CD4-positive, alpha-beta T cell treated with Interleukin-6 at 100 ng/mL for 8 hours (primary cell): ENCODE measurements around the gene RCL1.

Experiments
- DNase-seq: peaks from one replicate; pipeline ENCODE4 v3.0.0-alpha.2; 2020; ENCODE audit warnings: mixed read lengths, low spot score

RCL1 gene

GRCh38 chr9:4842213-4842612 lies 49.5 kb downstream of the RCL1 start:
- no peak for DNase-seq

GRCh38 chr9:4842734-4843133 lies 50.0 kb downstream of the RCL1 start:
- no peak for DNase-seq

GRCh38 chr9:4844056-4844838 lies 51.5 kb downstream of the RCL1 start:
- DNase-seq: no peak

- no peak for DNase-seq
Observed at GRCh38 chr9:4849369-4849768, 56.6 kb downstream of the RCL1 start.

- DNase-seq: no peak
Observed at GRCh38 chr9:4850603-4851310, 58.0 kb downstream of the RCL1 start.

GRCh38 chr9:4852419-4852818 lies 59.7 kb downstream of the RCL1 start:
- DNase-seq: no peak

- DNase-seq: no peak
Observed at GRCh38 chr9:4854265-4854590, 61.5 kb downstream of the RCL1 start.

GRCh38 chr9:4855841-4856240 lies 63.1 kb downstream of the RCL1 start:
- DNase-seq: no peak

- no peak for DNase-seq
Observed at GRCh38 chr9:4857163-4857810, 64.5 kb downstream of the RCL1 start.

- no peak for DNase-seq
Observed at GRCh38 chr9:4859035-4859434, 66.3 kb downstream of the RCL1 start.

- DNase-seq: no peak
Observed at GRCh38 chr9:4860383-4860782, 67.6 kb downstream of the RCL1 start.

GRCh38 chr9:4861145-4861544 lies 68.4 kb downstream of the RCL1 start:
- no peak for DNase-seq

- DNase-seq: no peak
Observed at GRCh38 chr9:4861736-4862451, 69.2 kb downstream of the RCL1 start.

GRCh38 chr9:4862506-4863250 lies 69.9 kb downstream of the RCL1 start:
- no peak for DNase-seq

- DNase-seq: no peak
Observed at GRCh38 chr9:4864234-4864661, 71.5 kb downstream of the RCL1 start.

GRCh38 chr9:4864698-4865097 lies 72.0 kb downstream of the RCL1 start:
- no peak for DNase-seq

- no peak for DNase-seq
Observed at GRCh38 chr9:4865681-4866080, 72.9 kb downstream of the RCL1 start.

GRCh38 chr9:4866239-4866969 lies 73.7 kb downstream of the RCL1 start:
- no peak for DNase-seq

GRCh38 chr9:4873066-4873465 lies 80.3 kb downstream of the RCL1 start:
- no peak for DNase-seq

GRCh38 chr9:4875559-4875958 lies 82.8 kb downstream of the RCL1 start:
- no peak for DNase-seq

- DNase-seq: no peak
Observed at GRCh38 chr9:4879115-4879558, 86.4 kb downstream of the RCL1 start.
